HG02884 (cell line): ENCODE results near the gene DGKI.
"Not testable (repeated sequence)": the region's sequence is repeated elsewhere in the genome, so short reads cannot be mapped to it uniquely, and the experiment has no call there.

ENCODE experiments used
- ATAC-seq: cut with Tn5 transposase; IDR thresholded peaks from one replicate; pipeline ENCODE4 v1.9.1; 2021; ENCODE audit warnings: mild to moderate bottlenecking, moderate library complexity; ENCODE audit not compliant: unreplicated experiment

DGKI gene

DNA sequence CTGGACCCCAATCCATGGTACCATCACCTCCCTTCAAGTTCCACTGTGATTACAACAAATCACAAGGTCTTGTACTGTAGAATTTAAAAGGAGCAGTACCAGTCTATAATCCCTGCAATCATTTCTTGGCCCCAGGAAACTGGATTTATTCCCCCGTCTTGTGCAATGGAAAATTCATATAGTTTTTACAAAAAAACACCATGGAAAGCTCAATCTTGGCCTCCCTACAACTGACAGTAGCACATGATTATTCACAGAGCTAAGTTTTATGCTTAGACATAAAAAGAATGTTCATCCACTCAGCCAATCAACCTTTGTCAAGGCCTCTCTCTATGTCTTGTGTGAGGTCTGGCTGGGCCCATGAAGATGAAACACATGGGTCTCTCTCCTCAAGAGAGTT lies 10.2 kb downstream of the DGKI start:
- no peak for ATAC-seq

DNA sequence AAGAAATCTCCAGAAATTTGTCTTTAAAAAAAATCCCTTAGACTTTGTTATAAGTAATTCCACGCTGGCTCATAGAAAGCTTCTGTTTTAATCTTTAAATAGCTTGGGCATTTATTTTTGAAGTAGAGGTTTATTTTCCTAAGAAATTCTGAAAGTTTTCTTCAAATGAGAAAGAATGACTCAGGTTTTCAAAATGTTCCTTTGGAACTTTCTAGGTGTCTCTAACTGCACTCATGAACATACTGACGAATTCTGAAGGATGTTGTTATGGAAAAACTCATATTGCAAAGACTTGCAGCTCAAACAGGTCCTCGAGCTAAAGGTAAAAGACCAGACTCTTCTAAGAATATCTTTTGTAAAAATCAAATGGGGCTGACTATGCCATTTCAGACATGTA lies 10.7 kb downstream of the DGKI start:
- ATAC-seq = no peak

DNA sequence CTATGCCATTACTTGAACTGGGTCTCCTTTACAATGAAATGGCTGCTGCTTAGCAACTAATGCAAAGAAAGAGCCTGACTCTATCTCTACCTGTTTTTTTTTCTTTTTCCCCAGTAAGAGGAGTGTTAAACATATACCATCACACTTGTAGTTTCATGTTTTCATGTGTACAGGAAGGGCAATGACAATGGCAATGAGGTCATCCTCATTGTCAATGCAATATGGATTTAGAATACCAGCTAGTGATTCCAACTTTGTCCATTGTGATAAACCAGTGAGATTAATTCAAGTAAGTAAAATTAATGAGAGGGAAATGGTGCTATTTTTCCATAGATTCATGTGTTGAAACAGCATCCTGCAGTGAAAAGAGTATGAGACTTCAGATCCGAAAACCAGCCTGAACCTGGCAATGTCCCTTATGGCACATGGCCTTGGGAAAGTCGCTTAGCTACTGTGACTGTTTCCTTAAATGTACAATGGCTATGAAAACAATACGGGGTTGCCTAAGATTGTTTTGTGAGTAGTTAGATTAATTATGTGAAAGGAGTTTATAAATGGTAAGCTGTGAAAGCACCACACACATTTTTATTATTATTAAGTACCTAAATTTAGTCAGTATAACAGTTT lies 11.2 kb downstream of the DGKI start:
- ATAC-seq = no peak

DNA sequence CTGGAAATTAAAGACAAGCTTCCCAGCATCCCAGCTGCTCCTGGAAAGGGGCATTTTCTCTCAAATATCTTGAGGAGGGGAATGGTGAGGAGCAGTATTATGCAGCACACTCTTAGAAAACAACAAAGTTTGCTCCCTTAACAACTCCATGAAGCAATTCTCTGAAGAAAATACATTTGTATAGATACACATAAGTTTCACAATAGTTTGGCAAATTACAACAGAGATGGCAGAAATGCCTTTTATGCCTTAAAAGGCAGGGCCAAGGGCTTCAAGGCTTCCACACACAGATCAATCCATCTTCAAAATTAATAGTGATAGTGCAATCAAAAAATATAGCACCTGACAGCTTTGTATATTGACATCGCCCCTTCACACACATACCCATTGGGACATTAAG lies 12.2 kb downstream of the DGKI start:
- ATAC-seq = no peak

DNA sequence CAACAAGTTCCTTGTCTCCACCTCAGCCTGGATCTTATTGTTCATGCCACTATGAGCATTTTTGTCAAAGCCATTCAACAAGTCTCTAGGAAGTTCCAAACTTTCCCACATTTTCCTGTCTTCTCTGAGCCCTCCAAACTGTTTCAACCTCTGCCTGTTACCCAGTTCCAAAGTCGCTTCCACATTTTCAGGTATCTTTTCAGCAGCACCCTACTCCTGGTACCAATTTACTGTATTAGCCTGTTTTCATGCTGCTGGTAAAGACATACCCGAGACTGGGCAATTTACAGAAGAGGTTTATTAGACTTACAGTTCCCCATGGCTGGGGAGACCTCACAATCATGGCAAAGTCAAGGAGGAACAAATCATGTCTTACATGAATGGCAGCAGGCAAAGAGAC lies 13.8 kb downstream of the DGKI start:
- ATAC-seq = not testable (repeated sequence)

DNA sequence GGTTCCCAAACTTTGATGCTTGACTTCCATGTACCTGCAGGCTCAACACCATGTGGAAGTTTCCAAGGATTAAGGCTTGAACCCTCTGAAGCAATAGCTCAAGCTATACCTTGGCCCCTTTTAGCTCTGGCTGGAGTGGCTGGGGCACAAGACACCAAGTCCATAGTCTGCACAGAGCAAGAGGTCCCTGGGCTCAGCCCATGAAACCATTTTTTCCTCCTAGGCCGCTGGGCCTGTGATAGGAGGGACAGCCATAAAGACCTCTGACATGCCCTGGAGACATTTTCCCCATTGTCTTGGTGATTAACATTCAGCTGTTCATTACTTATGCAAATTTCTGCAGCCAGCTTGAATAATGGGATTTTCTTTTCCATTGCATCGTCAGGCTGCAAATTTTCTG lies 14.4 kb downstream of the DGKI start:
- no peak for ATAC-seq

DNA sequence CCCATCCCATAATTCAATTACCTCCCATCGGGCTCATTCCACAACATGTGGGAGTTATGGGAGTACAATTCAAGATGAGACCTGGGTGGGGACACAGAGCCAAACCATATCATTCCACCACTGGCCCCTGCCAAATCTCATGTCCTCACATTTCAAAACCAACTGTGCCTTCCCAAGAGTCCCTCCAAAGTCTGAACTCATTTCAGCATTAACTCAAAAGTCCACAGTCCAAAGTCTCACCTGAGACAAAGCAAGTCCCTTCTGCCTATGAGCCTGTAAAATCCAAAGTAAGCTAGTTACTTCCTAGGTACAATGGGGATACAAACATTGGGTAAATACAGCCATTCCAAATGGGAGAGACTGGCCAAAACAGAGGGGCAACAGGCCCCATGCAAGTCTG lies 15.2 kb downstream of the DGKI start:
- not testable (repeated sequence) for ATAC-seq

DNA sequence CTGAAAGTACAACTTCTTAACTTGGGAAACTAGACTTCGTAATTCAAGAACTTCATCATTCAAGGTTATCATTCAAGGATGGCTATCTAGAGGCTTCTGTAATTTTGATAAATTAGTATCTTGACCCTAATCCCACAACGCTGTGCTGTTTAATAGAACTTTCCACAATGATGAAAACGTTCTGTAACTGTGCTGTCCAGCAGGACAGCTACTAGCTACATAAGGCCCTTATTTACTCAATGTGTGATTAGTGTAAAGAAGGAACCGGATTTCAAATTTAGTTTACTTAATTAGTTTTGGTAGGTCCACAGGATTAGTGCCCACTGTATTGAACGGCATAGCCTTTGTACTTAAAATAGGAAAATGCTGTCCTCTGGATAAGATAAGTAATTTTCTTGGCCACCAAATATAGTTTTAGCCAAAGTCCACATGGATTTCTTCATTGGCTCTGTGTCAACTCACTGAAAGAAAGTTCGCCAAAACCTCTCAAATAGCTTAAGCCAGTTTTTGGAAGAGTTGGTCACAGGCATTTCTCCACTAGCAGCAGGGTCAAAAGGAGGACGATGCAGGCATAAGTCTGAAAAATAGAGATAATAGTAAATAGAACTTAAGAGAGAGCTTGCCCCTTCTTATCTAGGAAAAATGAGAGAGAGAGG lies 17.3 kb downstream of the DGKI start:
- ATAC-seq = no peak

DNA sequence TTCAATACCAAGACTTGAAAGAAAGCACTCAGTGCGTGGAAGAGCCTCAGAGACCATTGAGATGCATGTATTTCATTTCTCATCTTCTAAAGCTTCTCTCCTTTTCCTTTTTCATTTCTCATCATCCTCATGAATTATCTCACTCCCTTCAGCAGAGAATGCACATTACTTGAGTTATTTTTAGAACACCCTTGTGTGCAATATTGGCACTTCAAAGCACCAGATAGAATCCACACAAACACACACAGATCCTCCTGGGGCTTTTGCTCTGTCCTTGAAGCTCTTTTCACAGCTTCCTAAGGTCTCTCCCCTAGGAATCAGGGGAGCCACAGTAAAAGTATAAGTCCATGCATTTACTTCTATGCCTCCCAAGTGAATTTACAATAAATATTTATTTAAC lies 18.3 kb downstream of the DGKI start:
- ATAC-seq = no peak

DNA sequence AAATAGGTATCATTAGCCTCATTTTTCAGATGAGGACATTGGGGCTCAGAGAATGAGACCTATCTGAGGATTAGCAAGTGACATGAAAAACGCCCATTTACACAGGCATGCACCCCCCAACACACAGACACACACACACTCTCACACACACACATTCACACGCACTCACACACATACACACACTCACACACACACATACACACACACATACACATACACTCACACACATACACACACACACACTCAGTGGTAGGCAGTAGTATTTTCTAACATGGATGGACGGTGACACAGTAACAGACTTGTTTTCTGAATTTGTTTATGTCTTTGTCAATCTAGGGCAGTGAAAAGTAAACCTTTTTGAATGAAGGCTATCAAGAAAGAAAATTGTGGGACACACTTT lies 21.3 kb downstream of the DGKI start:
- ATAC-seq = no peak

DNA sequence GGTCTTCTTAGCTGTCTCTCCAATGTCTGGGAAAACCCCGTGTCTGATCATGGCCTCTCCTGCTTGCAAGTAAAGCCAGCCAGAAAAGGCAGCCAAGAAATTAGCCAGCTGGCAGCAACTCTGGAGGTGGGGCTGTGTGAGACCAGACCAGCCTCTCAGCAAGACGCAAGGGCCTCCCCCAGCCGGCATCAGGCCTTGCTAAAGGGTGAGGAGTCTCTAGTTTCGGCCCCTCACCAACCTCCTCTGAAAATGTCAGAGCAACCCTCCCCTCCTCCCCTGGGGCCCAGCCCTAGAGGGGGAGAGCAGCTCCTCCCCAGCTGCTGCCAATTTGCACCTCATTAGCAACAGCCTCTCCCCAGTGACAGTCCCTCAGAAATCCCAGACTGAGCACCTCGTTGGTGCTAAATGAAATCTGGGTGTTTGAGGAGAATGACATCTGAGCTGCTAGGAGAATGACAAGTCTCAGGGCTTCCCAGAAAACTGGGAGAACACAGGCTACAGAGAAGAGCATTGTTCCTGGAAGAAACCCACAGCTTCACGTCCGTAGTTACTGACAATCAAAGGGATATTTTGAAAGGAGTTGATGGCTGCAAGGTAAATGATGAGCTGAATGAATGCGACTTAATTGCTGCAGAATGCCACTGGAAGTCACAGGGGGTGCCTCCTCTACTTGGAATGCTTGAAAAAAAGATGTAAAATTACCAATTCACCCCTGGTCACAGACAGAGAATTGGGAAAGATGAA lies 25.9 kb downstream of the DGKI start:
- ATAC-seq = peak; percentile 77

DNA sequence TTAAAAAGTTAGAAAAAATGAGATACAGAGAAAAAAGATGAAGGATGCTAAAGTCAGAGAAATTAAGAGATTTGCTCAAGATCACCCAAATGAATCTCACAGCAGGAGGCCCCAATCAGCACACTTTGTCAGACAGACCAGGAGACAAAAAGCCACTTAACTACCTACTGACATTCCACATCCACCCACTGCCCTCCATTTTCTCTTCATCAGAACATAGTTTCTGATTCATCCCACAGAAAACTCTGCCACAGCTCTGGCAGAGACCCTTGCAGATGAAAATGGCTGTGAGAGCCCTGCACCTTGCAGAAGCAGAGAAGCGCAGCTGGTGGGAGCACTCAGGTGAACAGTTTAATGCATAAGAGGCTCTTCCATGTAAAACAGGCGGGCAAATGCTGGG lies 26.6 kb downstream of the DGKI start:
- peak; percentile 1 for ATAC-seq

DNA sequence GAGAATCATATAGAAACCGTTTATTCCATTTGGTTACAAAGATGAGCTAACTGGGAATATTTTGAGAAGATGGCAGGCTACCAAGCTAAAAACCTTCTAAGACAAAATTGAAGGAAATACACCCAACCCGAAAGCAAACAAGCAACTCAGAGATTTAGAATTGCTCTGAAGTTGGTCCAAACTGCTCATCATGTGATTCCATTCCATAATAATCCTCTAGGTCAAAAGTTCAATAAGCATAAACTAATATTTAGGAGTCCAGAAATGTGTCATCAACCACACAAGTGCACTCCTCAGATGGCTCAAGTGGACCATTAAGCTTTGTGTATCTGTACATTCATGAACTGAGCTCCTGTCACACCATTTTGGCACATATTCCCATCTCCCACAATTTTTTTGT lies 28.7 kb downstream of the DGKI start:
- ATAC-seq = no peak

DNA sequence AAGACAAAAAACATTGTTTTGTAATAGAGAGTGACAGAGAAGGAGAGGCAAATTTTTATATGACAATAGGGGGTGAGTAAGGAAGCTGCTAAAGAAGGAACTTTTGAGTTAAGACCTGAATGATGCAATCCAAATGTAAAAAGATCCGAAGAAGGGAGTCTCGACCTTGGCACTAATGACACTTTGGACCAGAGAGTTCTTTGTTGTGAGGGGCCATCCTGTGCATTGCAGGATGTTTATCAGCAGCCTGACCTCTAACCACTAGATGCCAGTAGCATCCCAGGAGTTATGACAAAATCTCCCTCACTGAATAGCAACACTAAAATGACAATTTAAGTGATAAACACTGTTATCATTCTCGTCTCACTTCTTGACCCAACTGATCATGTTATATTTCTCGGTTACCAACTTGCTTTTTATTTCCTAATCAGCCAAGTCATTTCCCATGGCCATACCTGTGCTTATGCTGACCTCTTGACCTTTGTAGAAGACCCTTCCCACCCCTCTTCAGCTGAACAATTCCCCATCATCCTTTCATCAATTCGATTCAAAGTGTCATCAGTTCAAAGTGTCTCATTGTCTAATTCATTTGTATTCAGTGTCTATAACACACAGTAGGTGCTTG lies 30.0 kb downstream of the DGKI start:
- ATAC-seq = no peak

DNA sequence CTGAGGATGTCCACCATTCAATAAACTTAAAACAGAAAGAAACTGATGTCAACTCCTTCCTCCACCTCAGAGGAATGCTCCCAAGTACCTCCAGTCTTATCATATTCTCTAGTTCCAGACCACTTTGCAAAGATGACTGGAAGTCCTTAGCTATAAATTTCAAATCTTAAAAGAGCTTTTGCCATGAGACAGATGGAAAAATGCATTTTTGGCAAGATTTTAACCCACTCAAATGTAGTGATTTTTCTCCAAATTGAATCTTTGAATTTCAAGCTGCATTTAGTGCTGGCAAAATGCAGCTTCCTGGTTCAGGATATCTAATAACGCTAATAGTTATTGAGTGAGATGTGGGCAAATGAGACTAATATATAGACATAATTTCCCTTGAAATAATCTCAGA lies 33.2 kb downstream of the DGKI start:
- no peak for ATAC-seq

DNA sequence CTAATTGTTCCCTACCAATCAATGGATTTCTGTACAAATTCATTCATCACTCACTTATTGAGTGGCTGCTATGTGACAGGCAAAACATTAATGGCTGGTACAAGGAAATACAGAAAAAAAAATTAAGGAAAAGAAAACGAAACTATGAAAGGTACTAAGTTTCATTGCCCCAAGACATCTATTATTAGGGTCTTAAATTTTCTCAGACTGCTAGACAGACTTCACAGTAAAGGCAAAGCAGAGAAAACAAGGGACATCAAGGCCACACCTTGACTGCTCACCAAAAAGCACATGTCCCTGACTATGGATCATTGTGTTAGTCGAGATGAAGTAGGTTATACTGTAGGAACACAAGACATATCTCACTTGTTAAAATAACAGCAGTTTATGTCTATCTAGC lies 36.5 kb downstream of the DGKI start:
- ATAC-seq = no peak

DNA sequence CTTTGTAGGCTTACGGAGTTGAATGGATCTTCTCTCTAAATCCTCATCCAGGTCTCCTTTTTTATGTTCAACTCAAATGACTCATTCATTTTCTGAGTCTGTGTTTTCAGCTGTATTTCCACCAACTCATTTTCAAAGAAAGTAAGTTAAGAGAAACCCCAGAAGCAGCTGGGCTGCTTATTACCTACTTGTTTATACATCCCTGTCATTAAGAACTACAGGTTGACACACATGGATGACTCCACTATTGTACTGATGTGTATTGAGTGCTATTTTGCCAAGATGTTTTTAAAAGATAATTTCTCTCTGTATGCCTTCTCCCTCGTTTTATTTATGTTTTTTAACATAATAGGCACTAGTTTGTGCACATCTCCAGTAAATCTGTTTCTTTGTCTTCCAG lies 41.9 kb downstream of the DGKI start:
- ATAC-seq = no peak

DNA sequence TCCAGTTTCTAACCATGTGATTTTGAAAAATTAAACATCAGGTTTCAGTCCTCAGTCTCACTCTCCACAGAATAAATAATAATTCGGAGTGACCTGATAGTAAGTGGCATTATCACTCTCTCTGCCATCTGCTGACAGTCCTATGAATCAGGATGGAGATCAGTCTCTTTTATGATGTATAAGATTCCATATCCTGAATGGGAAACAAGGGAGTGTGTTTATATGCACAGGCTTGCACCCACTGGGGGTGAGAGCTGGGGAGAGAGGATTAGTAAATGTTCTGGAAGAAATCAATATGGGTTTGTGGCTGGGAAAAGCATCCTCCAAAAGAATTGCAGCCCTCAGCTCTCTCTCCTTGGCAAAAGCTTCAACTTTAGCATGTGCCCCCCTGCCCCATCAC lies 45.3 kb downstream of the DGKI start:
- ATAC-seq = no peak

DNA sequence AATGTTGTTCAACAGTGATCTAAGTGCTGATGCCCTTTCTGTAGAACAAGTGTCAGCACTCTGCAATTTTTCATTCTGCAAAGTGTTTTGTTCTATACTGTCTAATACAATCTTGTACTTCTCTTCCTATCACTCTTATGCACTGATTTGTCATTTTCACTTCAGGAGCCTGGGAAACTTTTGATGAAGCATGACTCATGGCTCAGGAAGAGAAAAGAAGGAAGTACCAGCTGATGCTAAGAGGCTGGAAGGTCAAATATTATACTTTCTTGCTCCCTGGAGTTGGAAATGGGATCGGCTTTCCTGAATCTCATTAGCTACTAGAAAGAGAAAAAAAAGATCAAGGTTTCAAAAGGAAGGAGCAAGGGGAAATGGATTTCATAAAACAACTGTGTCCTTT lies 45.8 kb downstream of the DGKI start:
- ATAC-seq = no peak

DNA sequence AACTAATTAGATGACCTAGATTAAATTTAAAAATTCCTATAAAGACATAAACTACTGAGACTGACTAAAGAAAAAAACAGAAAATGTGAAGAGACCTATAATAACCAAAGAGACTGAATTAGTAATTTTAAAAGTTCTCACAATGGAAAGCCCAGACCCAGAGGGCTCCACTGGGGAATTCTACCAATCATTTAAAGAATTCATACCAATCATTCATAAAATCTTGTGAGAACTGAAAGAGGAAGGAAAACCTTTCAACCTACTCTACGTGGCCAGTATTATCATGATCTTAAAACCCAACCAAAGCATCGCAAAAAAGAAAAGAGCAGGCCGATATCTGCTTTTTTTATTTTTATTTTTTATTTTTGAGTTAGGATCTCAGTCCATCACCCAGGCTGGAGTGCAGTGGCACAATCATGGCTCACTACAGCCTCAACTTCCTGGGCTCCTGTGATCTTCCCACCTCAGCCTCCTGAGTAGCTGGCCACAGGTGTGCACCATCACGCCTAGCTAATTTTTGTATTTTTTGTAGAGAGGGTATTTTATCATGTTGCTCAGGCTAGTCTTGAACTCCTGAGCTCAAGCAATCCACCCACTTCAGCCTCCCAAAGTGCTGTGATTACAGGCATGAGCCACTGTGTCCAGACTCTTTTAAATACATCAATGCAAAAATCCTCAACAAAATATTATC lies 48.6 kb downstream of the DGKI start:
- ATAC-seq = peak; percentile 98

DNA sequence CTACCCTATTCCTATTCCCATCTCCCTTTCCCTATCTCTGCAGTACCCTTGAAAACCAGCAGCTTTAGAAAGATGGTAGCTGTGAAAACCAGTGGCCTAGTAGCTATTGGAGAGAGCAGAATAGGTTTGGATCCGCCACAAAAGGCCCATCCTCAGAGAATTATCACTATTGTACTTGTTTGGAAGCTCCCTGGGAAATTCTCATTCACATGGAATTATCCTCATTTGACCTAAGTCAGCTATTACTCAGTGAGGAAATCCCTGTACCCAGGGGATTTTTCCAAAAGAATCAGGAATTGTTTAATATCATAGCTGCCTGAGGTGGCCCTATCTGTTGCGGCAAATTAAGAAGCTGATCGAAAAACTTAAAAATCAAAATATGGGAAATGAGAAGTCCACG lies 51.6 kb downstream of the DGKI start:
- no peak for ATAC-seq
